OCI-LY7 (cell line): Measurements from ENCODE around the gene UBE2L6. TPM values are rescaled to one million over a fixed set of nuclear protein-coding genes. Genes with fewer than 3 reads are reported as not detected.

ENCODE experiments used
- BruUV-seq: library from RNA; stranded (reverse); fragments of 400-500 nt; replicated peaks from 2 replicates; lab custom pipeline; 2021; lab: Mats Ljungman, UMichigan
- CTCF ChIA-PET: fragments of 300-600 bp; sonication (Branson Sonifier 250); formaldehyde crosslinking; loops from one replicate; lab custom pipeline; 2022; ENCODE audit warnings: antibody characterized with exemption; ENCODE audit not compliant: unreplicated experiment; lab: Charles Lee
- POLR2A ChIA-PET: fragments of 300-600 bp; sonication (Branson Sonifier 250); formaldehyde crosslinking; loops from one replicate; lab custom pipeline; 2022; ENCODE audit warnings: antibody characterized with exemption; lab: Charles Lee
- DNase-seq: peaks from one replicate; pipeline ENCODE4 v3.0.0-alpha.2; 2015; ENCODE audit warnings: low spot score
- H2AFZ ChIP-seq: fragments of 200-600 bp; sonication (generic), shearing (Covaris generic); 2 replicates; pipeline ENCODE4 v1.6.1; 2014; ENCODE audit warnings: mild to moderate bottlenecking, antibody characterized with exemption, low read length, moderate library complexity
- H3K27ac ChIP-seq: fragments of 200-600 bp; sonication (generic); 2 replicates; pipeline ENCODE4 v1.5.1; 2014; ENCODE audit warnings: mixed run types, low read depth, mild to moderate bottlenecking, moderate library complexity, low read length, inconsistent platforms; ENCODE audit not compliant: poor library complexity, severe bottlenecking
- H3K36me3 ChIP-seq: fragments of 200-600 bp; sonication (generic); 2 replicates; pipeline ENCODE4 v1.6.1; 2014; ENCODE audit warnings: mild to moderate bottlenecking, antibody characterized with exemption, low read length, moderate library complexity, mixed read lengths; ENCODE audit not compliant: insufficient read depth
- H3K4me1 ChIP-seq: fragments of 200-600 bp; sonication (generic); 2 replicates; pipeline ENCODE4 v1.5.1; 2014; ENCODE audit warnings: mild to moderate bottlenecking, low read length; ENCODE audit not compliant: insufficient read depth, poor library complexity, severe bottlenecking
- H3K4me2 ChIP-seq: fragments of 200-600 bp; sonication (generic); 2 replicates; pipeline ENCODE4 v1.6.1; 2014; ENCODE audit warnings: mild to moderate bottlenecking, low read length
- H3K4me3 ChIP-seq: fragments of 200-600 bp; sonication (generic); 2 replicates; pipeline ENCODE4 v1.5.1; 2014; ENCODE audit warnings: mild to moderate bottlenecking, low read depth, low read length; ENCODE audit not compliant: poor library complexity, severe bottlenecking
- H3K79me2 ChIP-seq: fragments of 200-600 bp; sonication (generic); 2 replicates; pipeline ENCODE4 v1.6.1; 2016; ENCODE audit warnings: low read depth, mild to moderate bottlenecking, low read length, moderate library complexity, mixed read lengths; ENCODE audit not compliant: insufficient read depth
- H3K9me2 ChIP-seq: fragments of 200-600 bp; sonication (generic); 2 replicates; pipeline ENCODE4 v1.6.1; 2016; ENCODE audit warnings: mild to moderate bottlenecking, low read length, mixed read lengths; ENCODE audit not compliant: insufficient read depth
- H3K9me3 ChIP-seq: fragments of 200-600 bp; sonication (generic); 2 replicates; pipeline ENCODE4 v1.6.1; 2014; ENCODE audit warnings: mild to moderate bottlenecking, mixed run types, low read length, mixed read lengths
- H4K20me1 ChIP-seq: fragments of 200-600 bp; sonication (generic); 2 replicates; pipeline ENCODE4 v1.6.1; 2014; ENCODE audit warnings: mild to moderate bottlenecking, antibody characterized with exemption, low read length, moderate library complexity, mixed read lengths; ENCODE audit not compliant: insufficient read depth
- EZH2phosphoT487 ChIP-seq: fragments of 200-600 bp; sonication (generic); IDR thresholded peaks from 2 replicates; pipeline ENCODE4 v1.6.1; 2018; ENCODE audit warnings: low read depth, borderline replicate concordance, mild to moderate bottlenecking, mixed run types, antibody characterized with exemption, low read length, moderate library complexity, mixed read lengths
- intact Hi-C: fragments of 100-400 bp; cut with micrococcal nuclease; formaldehyde crosslinking; loops from one replicate; pipeline ENCODE4 v1.10.0; 2022; ENCODE audit not compliant: unreplicated experiment
- total RNA-seq, 2 experiments: library from RNA; depleted of rRNA in 1 of 2; stranded (reverse); fragments of >200 nt in 1 of 2; shearing (Covaris generic) in 1 of 2; gene quantifications; 2 replicates each; pipeline ENCODE4 v1.2.3, GENCODE V29; 2014 to 2022
- TF ChIP-seq, protein P1 (sequence below): fragments of 200-600 bp; sonication (generic); conservative IDR thresholded peaks from 2 replicates; pipeline ENCODE4 v1.5.1; 2014; ENCODE audit warnings: mild to moderate bottlenecking, antibody characterized with exemption, low read length, moderate library complexity, mixed read lengths

UBE2L6 gene
- total RNA-seq, 2 experiments from 2014 or later: 51.7 to 68.9 TPM

DNA sequence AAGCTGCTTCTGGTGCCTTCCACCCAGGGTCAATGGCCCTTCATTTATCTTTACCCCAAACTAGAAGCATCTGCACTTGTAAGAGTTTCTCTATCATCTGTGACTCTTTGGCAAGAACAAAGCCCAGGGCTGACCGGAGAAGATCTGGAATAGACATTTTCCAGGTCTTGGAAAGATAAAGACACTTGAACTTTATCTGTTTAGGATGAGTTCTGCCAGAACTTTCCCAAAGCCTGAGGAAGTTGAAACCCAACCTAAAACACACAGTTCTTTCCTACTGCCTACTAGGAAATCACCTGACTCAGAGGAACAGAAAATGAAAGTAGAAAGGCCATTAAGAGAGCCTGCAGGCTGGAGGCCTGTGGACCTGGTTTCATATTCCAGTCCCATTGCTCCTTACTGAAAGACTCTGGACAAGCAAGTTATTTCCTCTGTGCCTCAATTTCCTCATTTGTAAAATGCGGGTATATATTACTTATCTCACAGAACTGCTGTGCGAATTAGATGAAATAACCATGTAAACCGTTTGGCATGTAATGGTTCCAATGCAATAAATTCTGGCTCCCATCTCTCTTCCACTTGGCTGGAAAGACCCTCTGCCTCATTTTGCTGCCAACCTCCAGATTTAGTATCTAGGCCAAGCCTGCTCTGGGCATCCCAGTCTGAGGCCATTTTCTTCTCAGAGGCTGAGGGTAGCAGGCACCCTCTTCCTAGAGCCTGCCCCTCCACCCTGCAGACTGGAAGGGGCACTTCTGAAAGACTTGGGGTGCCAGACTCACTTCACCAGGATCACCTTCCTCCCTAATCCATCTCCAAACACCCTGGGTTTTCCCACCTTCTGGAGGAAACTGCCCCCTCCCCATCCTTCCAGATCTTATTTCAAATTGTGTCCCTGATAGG is 1.2 kb downstream of the UBE2L6 start:
- TF ChIP-seq, protein P1, sequence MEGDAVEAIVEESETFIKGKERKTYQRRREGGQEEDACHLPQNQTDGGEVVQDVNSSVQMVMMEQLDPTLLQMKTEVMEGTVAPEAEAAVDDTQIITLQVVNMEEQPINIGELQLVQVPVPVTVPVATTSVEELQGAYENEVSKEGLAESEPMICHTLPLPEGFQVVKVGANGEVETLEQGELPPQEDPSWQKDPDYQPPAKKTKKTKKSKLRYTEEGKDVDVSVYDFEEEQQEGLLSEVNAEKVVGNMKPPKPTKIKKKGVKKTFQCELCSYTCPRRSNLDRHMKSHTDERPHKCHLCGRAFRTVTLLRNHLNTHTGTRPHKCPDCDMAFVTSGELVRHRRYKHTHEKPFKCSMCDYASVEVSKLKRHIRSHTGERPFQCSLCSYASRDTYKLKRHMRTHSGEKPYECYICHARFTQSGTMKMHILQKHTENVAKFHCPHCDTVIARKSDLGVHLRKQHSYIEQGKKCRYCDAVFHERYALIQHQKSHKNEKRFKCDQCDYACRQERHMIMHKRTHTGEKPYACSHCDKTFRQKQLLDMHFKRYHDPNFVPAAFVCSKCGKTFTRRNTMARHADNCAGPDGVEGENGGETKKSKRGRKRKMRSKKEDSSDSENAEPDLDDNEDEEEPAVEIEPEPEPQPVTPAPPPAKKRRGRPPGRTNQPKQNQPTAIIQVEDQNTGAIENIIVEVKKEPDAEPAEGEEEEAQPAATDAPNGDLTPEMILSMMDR: no peak
- no peak for TF ChIP-seq EZH2phosphoT487
- peaks cover 18% of the 10 kb centered on the region for H3K4me1 ChIP-seq
- H2AFZ ChIP-seq: peak overlapping the region; percentile 82; the same call in 1 of the 2 replicates
- H3K4me2 ChIP-seq: peak overlapping the region; percentile 96
- intact Hi-C loops: loop anchor here (2.0 to 5.0 kb wide), 3 partner anchors 35 to 956 kb away; partner anchors contain the start of gene TIMM10
- H3K79me2 ChIP-seq: peaks cover 16% of the 10 kb centered on the region; the same call in 1 of the 2 replicates
- H3K36me3 ChIP-seq: no peaks in the 10 kb centered on the region
- no peaks in the 10 kb centered on the region for H4K20me1 ChIP-seq
- no peaks in the 10 kb centered on the region for H3K9me2 ChIP-seq
- ChIA-PET CTCF (interaction anchor here (0.6 to 2.2 kb wide), 2 partner anchors 74 to 75 kb away, joined by 4 to 19 read pairs; no protein-coding TSS in a partner anchor), POLR2A (interaction anchor here (0.5 to 0.9 kb wide), 2 partner anchors 10 to 32 kb away, joined by 4 to 5 read pairs; no protein-coding TSS in a partner anchor)
- H3K4me3 ChIP-seq: peak overlapping the region; percentile 81
- H3K9me3 ChIP-seq: no peaks in the 10 kb centered on the region
- TSS peak; percentile 50 for BruUV-seq
- peak; percentile 54 for DNase-seq
- H3K27ac ChIP-seq: peak overlapping the region; percentile 51

GRCh38 chr11:57562596-57562995 is 4.9 kb downstream of the UBE2L6 start:
- H3K27ac ChIP-seq: no peak overlapping the region
- TF ChIP-seq, protein P1: peak; percentile 42
- no peak for TF ChIP-seq EZH2phosphoT487
- H3K79me2 ChIP-seq: peaks cover 16% of the 10 kb centered on the region; the same call in 1 of the 2 replicates
- no TSS peak for BruUV-seq
- CTCF ChIA-PET: no interaction called here
- H3K4me2 ChIP-seq: no peak overlapping the region
- no peaks in the 10 kb centered on the region for H3K9me3 ChIP-seq
- no peak for DNase-seq
- peaks cover 16% of the 10 kb centered on the region for H3K36me3 ChIP-seq
- no peaks in the 10 kb centered on the region for H4K20me1 ChIP-seq
- POLR2A ChIA-PET: no interaction called here
- no peaks in the 10 kb centered on the region for H3K9me2 ChIP-seq
- H2AFZ ChIP-seq: no peak overlapping the region
- H3K4me1 ChIP-seq: peaks cover 13% of the 10 kb centered on the region
- no peak overlapping the region for H3K4me3 ChIP-seq
- intact Hi-C loops: no loop called here
